Regular cardiac myocyte (primary cell): ENCODE results near the gene PTP4A2. TPM values are rescaled to one million over a fixed set of nuclear protein-coding genes. Genes with fewer than 3 reads are reported as not detected.

Source experiments
- total RNA-seq: library from RNA; depleted of rRNA; stranded (reverse); fragments of >200 nt; gene quantifications from 2 replicates; pipeline ENCODE4 v1.2.3, GENCODE V29; 2014

Gene PTP4A2
- 397 and 467 TPM in 2 replicates for total RNA-seq

DNA sequence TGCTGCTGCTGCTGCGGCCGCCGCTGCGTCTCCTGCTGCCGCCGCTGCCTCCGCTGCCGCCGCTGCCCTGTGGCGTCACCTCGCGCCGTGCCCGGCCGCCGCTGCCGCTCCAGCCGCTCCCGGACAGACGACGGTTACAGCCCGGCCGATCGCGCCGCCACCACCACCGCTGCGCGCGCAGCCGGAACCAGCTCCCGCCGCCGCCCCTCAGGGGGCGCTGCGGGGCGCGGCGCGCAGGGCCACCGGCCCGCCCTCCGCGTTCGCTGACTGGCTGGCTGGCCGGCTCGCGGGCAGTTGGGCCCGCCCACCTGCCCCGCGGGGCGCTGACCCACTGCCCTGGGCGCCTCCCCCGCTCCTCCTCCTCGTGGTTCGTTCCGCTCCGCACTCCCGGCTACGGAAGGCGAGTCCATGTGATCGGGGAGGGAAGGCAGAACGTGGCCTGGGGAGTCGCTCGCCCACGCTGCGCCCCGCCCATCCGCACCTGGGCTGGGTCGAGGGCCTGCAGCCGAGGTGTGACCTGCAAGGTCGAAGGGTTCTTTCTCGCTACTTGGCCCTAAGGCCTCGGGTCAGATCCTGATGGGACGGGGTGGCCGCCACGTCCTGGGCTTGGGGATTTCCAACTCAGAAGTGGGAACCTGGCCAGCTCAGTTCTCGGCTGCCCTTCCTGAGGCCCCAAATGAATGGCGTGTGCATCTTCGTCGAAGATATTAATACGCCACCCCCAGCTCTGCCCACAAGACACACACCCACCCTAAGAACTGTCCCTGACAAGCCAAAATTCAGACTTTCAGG, at the start of gene PTP4A2:
PTP4A2 (minus strand) TSS at position 185 of the 792 bp plus-strand sequence. CDS start 19,303 bp downstream, outside the sequence.

Other genes with a start within 250 kb of the PTP4A2 start
- 14.2 and 97.5 TPM in 2 replicates for gene COL16A1, start 234.4 kb downstream of the PTP4A2 start, total RNA-seq
- gene ADGRB2, start 174.0 kb downstream of the PTP4A2 start, total RNA-seq: 2.1 and 8.2 TPM in 2 replicates
- gene SPOCD1, start 122.3 kb downstream of the PTP4A2 start, total RNA-seq: 32.8 and 44.0 TPM in 2 replicates
- gene KHDRBS1, start 75.5 kb upstream of the PTP4A2 start, total RNA-seq: 29.6 and 79.9 TPM in 2 replicates
- 2.5 and 5.9 TPM in 2 replicates for gene TMEM39B, start 134.6 kb upstream of the PTP4A2 start, total RNA-seq
- gene KPNA6, start 169.7 kb upstream of the PTP4A2 start, total RNA-seq: 33.8 and 50.0 TPM in 2 replicates
- gene TXLNA, start 241.3 kb upstream of the PTP4A2 start, total RNA-seq: 78.4 and 108 TPM in 2 replicates